Measurements from ENCODE around the gene NTF3. TPM values are rescaled to one million over a fixed set of nuclear protein-coding genes. Genes with fewer than 3 reads are reported as not detected.

NTF3 gene
- total RNA-seq, 1 donor from 2014 or later, result 8.9 TPM

GRCh38 chr12:5439371-5439771 lies 7.5 kb downstream of the NTF3 start:
- peaks cover 24% of the 10 kb centered on the region for H3K4me1 ChIP-seq (ENCODE audit: insufficient read depth, low read length)
- H3K4me3 ChIP-seq (ENCODE audit: insufficient read depth, low read depth, low read length), result no peak overlapping the region
- TF ChIP-seq EZH2 (IDR thresholded peaks at IDR 0.05; ENCODE audit: insufficient read depth, low read length) (no peak), CTCF (IDR thresholded peaks at IDR 0.05; ENCODE audit: insufficient read depth, low read depth, low read length) (peak; percentile 12)
- FAIRE-seq (no peak), DNase-seq (ENCODE audit: low read depth) (no peak)
- H2AFZ ChIP-seq (ENCODE audit: low read depth, low read length), result no peak overlapping the region
- no peak overlapping the region for H3K9ac ChIP-seq (ENCODE audit: low read length)
- no peak overlapping the region for H3K27ac ChIP-seq (ENCODE audit: low read depth, low read length)
- Mint-ChIP-seq H3K9me3 (ENCODE audit: unreplicated experiment) (peaks cover 17% of the 10 kb centered on the region), H3K4me1 (ENCODE audit: low read depth, unreplicated experiment) (peaks cover 22% of the 10 kb centered on the region), H3K27ac (ENCODE audit: unreplicated experiment) (no peak overlapping the region), H3K4me3 (ENCODE audit: unreplicated experiment) (no peak overlapping the region), H3K27me3 (ENCODE audit: low read depth, unreplicated experiment) (peaks cover 29% of the 10 kb centered on the region), H3K36me3 (ENCODE audit: low read depth, unreplicated experiment) (peaks cover 17% of the 10 kb centered on the region)
- H3K79me2 ChIP-seq (ENCODE audit: insufficient read depth, low read length), result peaks cover 57% of the 10 kb centered on the region
- no peak overlapping the region for H3K4me2 ChIP-seq (ENCODE audit: low read length)
- no peaks in the 10 kb centered on the region for H3K9me3 ChIP-seq (ENCODE audit: insufficient read depth, low read depth, low read length)
- H3K27me3 ChIP-seq (ENCODE audit: insufficient read depth, low read length), result peaks cover 17% of the 10 kb centered on the region
- H4K20me1 ChIP-seq (ENCODE audit: insufficient read depth, low read length), result peaks cover 6% of the 10 kb centered on the region
- H3K36me3 ChIP-seq (ENCODE audit: insufficient read depth, low read length), result no peaks in the 10 kb centered on the region

- no peak overlapping the region for H3K9ac ChIP-seq (ENCODE audit: low read length)
- Mint-ChIP-seq H3K9me3 (ENCODE audit: unreplicated experiment) (peaks cover 17% of the 10 kb centered on the region), H3K36me3 (ENCODE audit: low read depth, unreplicated experiment) (peaks cover 18% of the 10 kb centered on the region), H3K4me3 (ENCODE audit: unreplicated experiment) (no peak overlapping the region), H3K27me3 (ENCODE audit: low read depth, unreplicated experiment) (peaks cover 33% of the 10 kb centered on the region), H3K4me1 (ENCODE audit: low read depth, unreplicated experiment) (peaks cover 22% of the 10 kb centered on the region), H3K27ac (ENCODE audit: unreplicated experiment) (no peak overlapping the region)
- H3K4me1 ChIP-seq (ENCODE audit: insufficient read depth, low read length), result peaks cover 22% of the 10 kb centered on the region
- FAIRE-seq (no peak), DNase-seq (ENCODE audit: low read depth) (no peak)
- no peaks in the 10 kb centered on the region for H3K36me3 ChIP-seq (ENCODE audit: insufficient read depth, low read length)
- H2AFZ ChIP-seq (ENCODE audit: low read depth, low read length), result no peak overlapping the region
- H3K4me3 ChIP-seq (ENCODE audit: insufficient read depth, low read depth, low read length), result no peak overlapping the region
- no peak overlapping the region for H3K4me2 ChIP-seq (ENCODE audit: low read length)
- TF ChIP-seq EZH2 (IDR thresholded peaks at IDR 0.05; ENCODE audit: insufficient read depth, low read length) (no peak), CTCF (IDR thresholded peaks at IDR 0.05; ENCODE audit: insufficient read depth, low read depth, low read length) (no peak)
- no peak overlapping the region for H3K27ac ChIP-seq (ENCODE audit: low read depth, low read length)
- no peaks in the 10 kb centered on the region for H3K9me3 ChIP-seq (ENCODE audit: insufficient read depth, low read depth, low read length)
- peaks cover 54% of the 10 kb centered on the region for H3K79me2 ChIP-seq (ENCODE audit: insufficient read depth, low read length)
- peaks cover 12% of the 10 kb centered on the region for H3K27me3 ChIP-seq (ENCODE audit: insufficient read depth, low read length)
- peaks cover 2% of the 10 kb centered on the region for H4K20me1 ChIP-seq (ENCODE audit: insufficient read depth, low read length)
These were observed 7.9 kb downstream of the NTF3 start for GRCh38 chr12:5439788-5440300.

- no peak overlapping the region for H3K4me3 Mint-ChIP-seq (ENCODE audit: unreplicated experiment)
- Histone ChIP-seq H3K27me3 (ENCODE audit: insufficient read depth, low read length) (peaks cover 3% of the 10 kb centered on the region), H3K36me3 (ENCODE audit: insufficient read depth, low read length) (no peaks in the 10 kb centered on the region), H3K27ac (ENCODE audit: low read depth, low read length) (peak overlapping the region; percentile 28), H3K4me1 (ENCODE audit: insufficient read depth, low read length) (peaks cover 22% of the 10 kb centered on the region), H3K9me3 (ENCODE audit: insufficient read depth, low read depth, low read length) (no peaks in the 10 kb centered on the region), H3K4me3 (ENCODE audit: insufficient read depth, low read depth, low read length) (no peak overlapping the region), H4K20me1 (ENCODE audit: insufficient read depth, low read length) (no peaks in the 10 kb centered on the region), H3K4me2 (ENCODE audit: low read length) (peak overlapping the region; percentile 61), H3K9ac (ENCODE audit: low read length) (peak overlapping the region; percentile 25), H3K79me2 (ENCODE audit: insufficient read depth, low read length) (peaks cover 53% of the 10 kb centered on the region), H2AFZ (ENCODE audit: low read depth, low read length) (no peak overlapping the region)
- H3K4me1 Mint-ChIP-seq (ENCODE audit: low read depth, unreplicated experiment), result peaks cover 22% of the 10 kb centered on the region
- TF ChIP-seq EZH2 (IDR thresholded peaks at IDR 0.05; ENCODE audit: insufficient read depth, low read length), result no peak
- TF ChIP-seq CTCF (IDR thresholded peaks at IDR 0.05; ENCODE audit: insufficient read depth, low read depth, low read length), result no peak
- H3K9me3 Mint-ChIP-seq (ENCODE audit: unreplicated experiment), result peaks cover 17% of the 10 kb centered on the region
- H3K27me3 Mint-ChIP-seq (ENCODE audit: low read depth, unreplicated experiment), result peaks cover 36% of the 10 kb centered on the region
- H3K36me3 Mint-ChIP-seq (ENCODE audit: low read depth, unreplicated experiment), result peaks cover 20% of the 10 kb centered on the region
- FAIRE-seq (peak; percentile 41), DNase-seq (ENCODE audit: low read depth) (no peak)
- H3K27ac Mint-ChIP-seq (ENCODE audit: unreplicated experiment), result no peak overlapping the region
These were observed 9.1 kb downstream of the NTF3 start for GRCh38 chr12:5440978-5441377.

Data from astrocyte (in vitro differentiated cells and primary cell).